T-cell (primary cell): ENCODE results near the gene ATG4D. TPM values are rescaled to one million over a fixed set of nuclear protein-coding genes. Genes with fewer than 3 reads are reported as not detected.
A peak's percentile ranks its signal among the peaks of the same experiment; 100 is the strongest.
"Not testable (repeated sequence)": the region's sequence is repeated elsewhere in the genome, so short reads cannot be mapped to it uniquely, and the experiment has no call there.

Source experiments
- ATAC-seq, 4 experiments: fragments of 200-7000 bp in 3 of 4; fragments of 150-1000 bp in 1 of 4; cut with Tn5 transposase; replicated peaks in 1 of 4; 1 replicate in 3 of 4; 2 replicates in 1 of 4; pipeline ENCODE4 v1.10.0; 2021; ENCODE audit warnings: moderate library complexity in 3 of 4, mild to moderate bottlenecking in 2 of 4, moderate number of reproducible peaks in 1 of 4
- CTCF ChIA-PET, 2 donors: fragments of 300-600 bp; sonication (Branson Sonifier 250); formaldehyde crosslinking; loops; one replicate each; lab custom pipeline; 2022; ENCODE audit warnings: antibody characterized with exemption in 2 of 2; lab: Charles Lee
- POLR2A ChIA-PET, 2 donors: fragments of 300-600 bp; sonication (Branson Sonifier 250); formaldehyde crosslinking; loops; one replicate each; lab custom pipeline; 2022; ENCODE audit warnings: antibody characterized with exemption in 2 of 2; lab: Charles Lee
- DNase-seq, 35 experiments: peaks; one replicate each; pipeline versions ENCODE4 v3.0.0 to v3.0.0-alpha.2; 2013 to 2023
- H3K27ac ChIP-seq: one replicate; pipeline ENCODE4 v1.5.1; 2013; ENCODE audit warnings: low read length
- H3K27me3 ChIP-seq, 2 experiments: replicated peaks in 1 of 2; 1 replicate in 1 of 2; 2 replicates in 1 of 2; pipeline versions ENCODE4 v1.6.1 to v1.7.0; 2013; ENCODE audit warnings: low read length in 1 of 2, mixed read lengths in 1 of 2; ENCODE audit not compliant: control insufficient read depth in 2 of 2, insufficient read depth in 2 of 2; ENCODE audit errors: extremely low read depth in 1 of 2
- H3K36me3 ChIP-seq, 2 donors: 1 replicate in 1 of 2; 2 replicates in 1 of 2; pipeline versions ENCODE4 v1.6.1 to v1.7.0; 2013; ENCODE audit warnings: low read length in 1 of 2; ENCODE audit not compliant: control insufficient read depth in 2 of 2, insufficient read depth in 1 of 2; ENCODE audit errors: extremely low read depth in 1 of 2
- H3K4me1 ChIP-seq, 2 experiments: 1 replicate in 1 of 2; 2 replicates in 1 of 2; pipeline versions ENCODE4 v1.6.1 to v1.7.0; 2013; ENCODE audit warnings: low read length in 2 of 2, mixed read lengths in 1 of 2; ENCODE audit not compliant: insufficient read depth in 2 of 2, control insufficient read depth in 1 of 2; ENCODE audit errors: extremely low read depth in 1 of 2
- H3K4me3 ChIP-seq, 2 donors: 1 replicate in 1 of 2; 2 replicates in 1 of 2; pipeline versions ENCODE4 v1.5.1 to v1.7.0; 2013; ENCODE audit warnings: mild to moderate bottlenecking in 2 of 2, low read length in 1 of 2, moderate library complexity in 1 of 2; ENCODE audit not compliant: control insufficient read depth in 1 of 2; ENCODE audit errors: extremely low read depth in 1 of 2
- H3K9me3 ChIP-seq: 2 replicates; pipeline ENCODE4 v1.7.0; 2013
- H3K27ac Mint-ChIP-seq, 2 donors: one replicate each; pipeline ENCODE4 v1.8.0; 2020 to 2021; ENCODE audit warnings: mild to moderate bottlenecking in 2 of 2, mixed read lengths in 2 of 2
- H3K27me3 Mint-ChIP-seq, 2 donors: one replicate each; pipeline ENCODE4 v1.8.0; 2021 to 2022; ENCODE audit warnings: mixed read lengths in 2 of 2
- H3K36me3 Mint-ChIP-seq: one replicate; pipeline ENCODE4 v1.8.0; 2021; ENCODE audit warnings: mixed read lengths
- H3K4me1 Mint-ChIP-seq, 3 donors: one replicate each; pipeline ENCODE4 v1.8.0; 2020 to 2022; ENCODE audit warnings: mixed read lengths in 3 of 3, mild to moderate bottlenecking in 1 of 3
- H3K4me3 Mint-ChIP-seq, 3 donors: one replicate each; pipeline ENCODE4 v1.8.0; 2020 to 2022; ENCODE audit warnings: mild to moderate bottlenecking in 3 of 3, mixed read lengths in 3 of 3, moderate library complexity in 3 of 3
- H3K9me3 Mint-ChIP-seq, 3 donors: one replicate each; pipeline ENCODE4 v1.8.0; 2020 to 2022; ENCODE audit warnings: mixed read lengths in 3 of 3
- WGBS: methylation state at CpG from one replicate; pipeline ENCODE4 v1.1.5; 2013; ENCODE audit warnings: missing lambda C conversion rate; ENCODE audit not compliant: insufficient coverage; 5-methylcytosine and 5-hydroxymethylcytosine counted together
- total RNA-seq, 35 experiments: library from RNA in 6 of 35; stranded (reverse) in 6 of 35; fragments of 120-200 nt in 1 of 35; gene quantifications; one replicate each; pipeline versions ENCODE4 v1.2.1 to v1.2.4 and lab custom pipeline; 2013 to 2026

Gene ATG4D
- total RNA-seq, 5 donors from 2014 or later (not counting 1 experiment from before 2014, with no cell fraction given), result 55.7 to 63.0 (median 60.9) TPM

- WGBS, result 83% methylated on average over 9 of the region's 13 CpGs
- ChIA-PET POLR2A (no interaction called here), CTCF (interaction anchor here in 1 of 2 donors (0.9 kb wide), 1 partner anchor 9 kb away, joined by 5 read pairs; no protein-coding TSS in a partner anchor)
- peaks cover 2 to 44% of the 10 kb centered on the region in 2 experiments for H3K27me3 ChIP-seq
- no peaks in the 10 kb centered on the region for H3K36me3 ChIP-seq
- no peak for ATAC-seq
- Mint-ChIP-seq H3K27me3 (peaks cover 18 to 25% of the 10 kb centered on the region in 2 donors), H3K36me3 (no peaks in the 10 kb centered on the region), H3K4me1 (peaks cover 20 to 23% (median 23%) of the 10 kb centered on the region in 3 donors), H3K27ac (no peak overlapping the region), H3K9me3 (no peaks in the 10 kb centered on the region), H3K4me3 (no peak overlapping the region)
- H3K4me3 ChIP-seq, result no peak overlapping the region
- DNase-seq, result no peak
- no peaks in the 10 kb centered on the region for H3K9me3 ChIP-seq
- peak overlapping the region; percentile 12 for H3K27ac ChIP-seq
- H3K4me1 ChIP-seq, result peaks cover 10 to 79% of the 10 kb centered on the region in 2 experiments
Measured at GRCh38 chr19:10521461-10522171, 22.1 kb upstream of the ATG4D start.

GRCh38 chr19:10523135-10523636, 20.5 kb upstream of the ATG4D start:
- Histone ChIP-seq H3K36me3 (no peaks in the 10 kb centered on the region), H3K9me3 (no peaks in the 10 kb centered on the region), H3K4me1 (peaks cover 2 to 64% of the 10 kb centered on the region in 2 experiments), H3K4me3 (no peak overlapping the region), H3K27ac (peak overlapping the region; percentile 75), H3K27me3 (peaks cover 0 to 30% of the 10 kb centered on the region in 2 experiments)
- Mint-ChIP-seq H3K27ac (no peak overlapping the region), H3K4me3 (no peak overlapping the region), H3K27me3 (peaks cover 10 to 18% of the 10 kb centered on the region in 2 donors), H3K9me3 (no peaks in the 10 kb centered on the region), H3K4me1 (peaks cover 14 to 16% (median 15%) of the 10 kb centered on the region in 3 donors), H3K36me3 (no peaks in the 10 kb centered on the region)
- no CpG with 5 or more reads among the region's 3 CpGs for WGBS
- CTCF ChIA-PET, result interaction anchor here in 1 of 2 donors (0.6 to 0.7 kb wide), 3 partner anchors 15 to 109 kb away, joined by 3 to 4 read pairs (median 3); no protein-coding TSS in a partner anchor
- DNase-seq, result peak in 8 of 35 experiments; percentile 22 to 77 (median 38)
- POLR2A ChIA-PET, result no interaction called here
- peak in 1 of 4 experiments; percentile 75 for ATAC-seq

GRCh38 chr19:10525636-10526035, 18.1 kb upstream of the ATG4D start:
- Mint-ChIP-seq H3K9me3 (no peaks in the 10 kb centered on the region), H3K4me3 (no peak overlapping the region), H3K27ac (no peak overlapping the region), H3K36me3 (no peaks in the 10 kb centered on the region), H3K27me3 (no peaks in the 10 kb centered on the region), H3K4me1 (peaks cover 0 to 2% (median 0%) of the 10 kb centered on the region in 3 donors)
- Histone ChIP-seq H3K9me3 (no peaks in the 10 kb centered on the region), H3K27ac (no peak overlapping the region), H3K36me3 (no peaks in the 10 kb centered on the region), H3K4me3 (no peak overlapping the region), H3K4me1 (peaks cover 0 to 39% of the 10 kb centered on the region in 2 experiments), H3K27me3 (peaks cover 0 to 9% of the 10 kb centered on the region in 2 experiments)
- DNase-seq, result no peak
- CTCF ChIA-PET, result interaction anchor here (0.6 kb wide), 2 partner anchors 35 to 36 kb away, joined by 4 to 9 read pairs; no protein-coding TSS in a partner anchor
- WGBS, result 94% methylated on average over 5 of the region's 7 CpGs
- no peak for ATAC-seq
- POLR2A ChIA-PET, result no interaction called here

- POLR2A ChIA-PET, DNase-seq, ATAC-seq, H3K9me3 Mint-ChIP-seq, H3K27me3 ChIP-seq, H3K36me3 ChIP-seq, H3K9me3 ChIP-seq, H3K4me3 Mint-ChIP-seq, H3K27me3 Mint-ChIP-seq, H3K4me3 ChIP-seq, H3K4me1 Mint-ChIP-seq, H3K27ac Mint-ChIP-seq, CTCF ChIA-PET, H3K27ac ChIP-seq, H3K36me3 Mint-ChIP-seq: not testable (repeated sequence)
- WGBS, result no CpG with 5 or more reads among the region's 8 CpGs
- H3K4me1 ChIP-seq, result peaks cover 0 to 27% of the 10 kb centered on the region in 2 experiments
Measured at GRCh38 chr19:10526887-10527286, 16.8 kb upstream of the ATG4D start.

GRCh38 chr19:10532457-10532856, 11.2 kb upstream of the ATG4D start:
- H3K36me3 Mint-ChIP-seq, result no peaks in the 10 kb centered on the region
- H3K4me1 ChIP-seq, result no peaks in the 10 kb centered on the region
- H3K36me3 ChIP-seq, result no peaks in the 10 kb centered on the region
- H3K4me1 Mint-ChIP-seq, result no peaks in the 10 kb centered on the region
- no CpG with 5 or more reads among the region's 1 CpG for WGBS
- ChIA-PET POLR2A (no interaction called here), CTCF (interaction anchor here (0.6 to 0.9 kb wide), 4 partner anchors 17 to 156 kb away, joined by 3 to 11 read pairs (median 6); no protein-coding TSS in a partner anchor)
- H3K27ac ChIP-seq, result no peak overlapping the region
- no peak overlapping the region for H3K4me3 Mint-ChIP-seq
- DNase-seq (no peak), ATAC-seq (no peak)
- no peaks in the 10 kb centered on the region for H3K9me3 Mint-ChIP-seq
- no peak overlapping the region for H3K4me3 ChIP-seq
- no peaks in the 10 kb centered on the region for H3K9me3 ChIP-seq
- peaks cover 4 to 12% of the 10 kb centered on the region in 2 donors for H3K27me3 Mint-ChIP-seq
- H3K27ac Mint-ChIP-seq, result no peak overlapping the region
- H3K27me3 ChIP-seq, result peaks cover 0 to 13% of the 10 kb centered on the region in 2 experiments

- no peaks in the 10 kb centered on the region for H3K36me3 ChIP-seq
- WGBS, result 100% methylated on average over 5 of the region's 10 CpGs
- ATAC-seq (no peak), DNase-seq (no peak)
- no peaks in the 10 kb centered on the region for H3K9me3 ChIP-seq
- Mint-ChIP-seq H3K27ac (no peak overlapping the region), H3K4me1 (no peaks in the 10 kb centered on the region), H3K36me3 (no peaks in the 10 kb centered on the region), H3K4me3 (no peak overlapping the region), H3K27me3 (peaks cover 7 to 21% of the 10 kb centered on the region in 2 donors), H3K9me3 (no peaks in the 10 kb centered on the region)
- CTCF ChIA-PET, result interaction anchor here (0.6 kb wide), 3 partner anchors 41 to 752 kb away, joined by 3 to 7 read pairs (median 3); no protein-coding TSS in a partner anchor
- H3K4me3 ChIP-seq, result no peak overlapping the region
- POLR2A ChIA-PET, result no interaction called here
- no peak overlapping the region for H3K27ac ChIP-seq
- H3K27me3 ChIP-seq, result peaks cover 0 to 24% of the 10 kb centered on the region in 2 experiments
- no peaks in the 10 kb centered on the region for H3K4me1 ChIP-seq
Measured at GRCh38 chr19:10533646-10534386, 9.9 kb upstream of the ATG4D start.
